ENCODE results near the gene C1orf198. TPM values are rescaled to one million over a fixed set of nuclear protein-coding genes. Genes with fewer than 3 reads are reported as not detected.
"Not testable (repeated sequence)": the region's sequence is repeated elsewhere in the genome, so short reads cannot be mapped to it uniquely, and the experiment has no call there.

Gene C1orf198
- polyA plus RNA-seq, 1 donor, result 81.3 TPM

GRCh38 chr1:230861970-230862595, 6.2 kb downstream of the C1orf198 start:
- DNase-seq, result no peak

DNA sequence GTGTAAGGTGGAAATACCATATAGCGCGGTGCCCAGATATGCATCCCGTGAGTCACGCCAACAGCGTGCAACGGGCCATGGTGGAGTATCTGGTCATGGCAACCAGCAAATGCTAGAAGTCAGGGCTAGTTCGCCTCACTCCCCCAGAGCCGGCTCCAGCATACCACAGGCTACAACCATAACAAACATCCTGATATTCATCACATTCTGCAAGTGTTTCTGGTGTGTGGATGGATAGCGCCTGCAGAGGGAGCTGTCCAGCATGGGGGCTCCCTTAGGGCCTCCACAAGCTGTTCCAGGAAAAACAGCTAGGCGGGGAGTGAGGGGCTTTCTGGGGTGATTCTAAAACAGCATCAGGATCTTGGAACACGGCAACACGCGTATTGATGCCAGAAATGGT, 6.8 kb downstream of the C1orf198 start:
- DNase-seq, result no peak

DNA sequence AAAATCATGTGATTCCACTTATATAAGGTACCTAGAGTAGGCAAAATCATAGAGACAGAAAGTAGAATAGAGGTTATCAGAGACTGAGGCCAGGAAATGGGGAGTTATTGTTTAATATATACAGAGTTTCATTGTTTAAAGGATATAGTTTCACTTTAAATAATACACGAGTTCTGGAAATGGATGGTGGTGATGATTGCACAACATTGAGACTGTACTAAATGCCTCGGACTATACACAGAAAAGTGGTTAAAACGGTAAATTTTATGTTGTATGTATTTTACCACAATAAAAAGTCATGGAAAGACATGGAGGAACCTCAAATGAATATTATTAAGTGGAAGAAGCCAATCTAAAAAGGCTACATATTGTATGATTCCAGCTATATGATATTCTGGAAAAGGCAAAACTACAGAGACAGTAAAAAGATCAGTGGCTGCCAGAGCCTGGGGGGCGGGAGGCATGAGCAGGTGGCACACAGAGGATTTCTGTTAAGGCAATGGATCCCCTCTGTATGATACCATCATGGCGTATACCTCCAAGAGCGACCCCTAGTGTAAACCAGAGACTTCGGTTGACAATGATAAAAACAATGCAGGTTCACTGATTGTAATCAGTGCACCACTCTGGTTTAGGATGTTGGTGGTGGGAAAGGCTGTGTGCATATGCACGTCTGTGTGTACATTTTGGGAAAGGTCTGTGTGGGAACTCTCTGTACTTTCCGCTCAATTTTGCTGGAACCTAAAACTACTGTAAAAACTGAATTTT, 7.5 kb downstream of the C1orf198 start:
- no peak for DNase-seq

GRCh38 chr1:230858918-230859729, 9.2 kb downstream of the C1orf198 start:
- peak; percentile 48 for DNase-seq

GRCh38 chr1:230858236-230858820, 10.0 kb downstream of the C1orf198 start:
- no peak for DNase-seq

DNA sequence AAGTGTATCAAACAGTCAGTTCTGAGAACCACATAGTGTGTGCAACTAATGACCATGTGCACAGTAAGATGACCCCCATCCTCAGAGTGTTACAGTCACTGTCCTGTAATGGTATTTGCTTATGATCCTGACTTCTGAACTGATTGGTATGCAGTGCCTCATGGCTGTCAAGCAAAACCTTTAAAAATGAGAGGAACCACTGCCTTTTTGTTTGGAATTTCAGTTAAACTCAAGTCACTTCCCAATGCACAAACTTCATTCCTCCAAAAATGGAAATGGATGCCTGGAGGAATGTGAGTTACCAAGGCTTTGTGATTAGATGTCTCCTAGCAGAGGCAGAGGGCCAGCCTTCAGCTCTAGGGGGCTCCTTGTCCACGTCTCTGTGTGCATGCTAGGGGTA, 10.5 kb downstream of the C1orf198 start:
- no peak for DNase-seq

DNA sequence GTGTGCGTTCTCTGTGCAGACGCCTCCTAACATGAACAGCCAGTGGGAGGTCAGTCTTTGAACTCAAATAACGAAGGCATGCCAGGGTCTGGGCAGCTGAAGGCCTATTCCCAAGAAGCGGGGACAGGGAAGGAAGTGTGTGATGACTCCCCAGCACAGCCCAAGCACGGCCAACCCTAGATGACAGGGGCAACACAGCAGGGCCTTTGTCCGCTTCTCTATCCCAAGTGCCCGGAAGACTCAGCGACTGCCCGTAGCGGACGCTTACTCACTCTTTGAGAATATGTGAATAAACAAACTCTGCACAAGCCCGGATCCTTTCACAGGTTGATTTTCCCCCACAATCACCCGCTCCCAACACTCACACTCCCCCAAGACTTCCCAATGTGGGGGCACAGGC, 11.2 kb downstream of the C1orf198 start:
- DNase-seq, result no peak

DNA sequence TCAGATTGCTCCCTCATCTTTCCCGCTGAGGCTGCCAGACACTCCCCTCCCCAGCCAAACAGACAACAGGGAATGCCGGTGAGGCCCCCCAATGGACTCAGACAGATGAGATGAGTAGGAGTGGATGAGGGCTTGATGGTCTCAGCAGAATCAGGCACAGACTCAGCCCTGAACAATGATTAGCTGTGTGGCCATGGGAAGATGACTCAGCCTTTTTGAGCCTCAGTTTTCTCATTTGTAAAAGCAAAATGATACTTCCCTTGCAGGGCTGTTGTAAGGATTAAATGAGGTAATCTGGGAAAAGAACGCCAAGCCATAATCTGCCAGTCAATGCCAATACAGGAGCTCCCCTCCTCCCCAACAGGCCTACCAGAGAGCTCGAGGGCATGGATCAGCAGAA, 12.4 kb downstream of the C1orf198 start:
- DNase-seq, result no peak

- no peak for DNase-seq
Observed at GRCh38 chr1:230854423-230854822, 13.9 kb downstream of the C1orf198 start.

- no peak for DNase-seq
Observed at GRCh38 chr1:230853731-230854130, 14.6 kb downstream of the C1orf198 start.

- DNase-seq, result no peak
Observed at GRCh38 chr1:230852959-230853358, 15.4 kb downstream of the C1orf198 start.

DNA sequence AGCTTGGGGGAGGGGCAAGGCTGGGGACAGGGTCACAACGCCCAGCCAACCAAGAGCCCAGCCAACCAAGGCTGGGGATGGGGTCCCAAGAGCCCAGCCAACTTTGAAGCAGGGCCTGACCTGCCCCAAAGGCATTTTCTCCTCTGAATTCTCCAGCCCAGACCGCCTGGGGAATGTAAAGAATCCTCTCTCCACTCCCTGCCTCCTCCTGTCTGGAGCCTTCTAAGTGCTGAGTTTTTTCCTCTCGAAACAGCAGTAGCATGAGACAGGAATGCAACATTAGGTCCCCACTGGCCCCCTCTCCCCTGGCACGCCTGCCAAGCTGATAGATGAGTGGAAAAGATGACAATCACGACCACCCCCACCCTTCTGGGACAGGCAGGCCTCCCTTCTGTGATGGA, 17.0 kb downstream of the C1orf198 start:
- DNase-seq, result no peak

DNA sequence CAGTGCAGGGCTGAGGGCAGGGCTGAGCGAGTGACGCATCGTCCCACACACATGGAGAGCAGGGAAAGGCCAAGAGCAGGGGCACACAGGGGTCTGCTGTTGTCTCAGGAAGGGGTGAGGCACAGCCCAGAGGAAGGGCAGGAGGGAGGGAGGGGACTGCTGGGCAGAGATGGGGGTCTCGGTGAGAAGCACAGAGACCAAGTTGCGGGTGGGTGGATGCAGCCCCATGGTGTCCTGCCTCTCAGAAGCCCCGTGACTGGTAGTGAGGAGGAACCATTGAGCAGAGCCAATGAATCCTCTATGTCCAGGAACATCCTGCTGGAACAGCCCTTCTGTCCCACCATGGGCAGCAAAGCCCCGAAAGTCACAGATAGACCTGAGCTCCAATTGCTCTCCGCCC, 17.8 kb downstream of the C1orf198 start:
- no peak for DNase-seq

DNA sequence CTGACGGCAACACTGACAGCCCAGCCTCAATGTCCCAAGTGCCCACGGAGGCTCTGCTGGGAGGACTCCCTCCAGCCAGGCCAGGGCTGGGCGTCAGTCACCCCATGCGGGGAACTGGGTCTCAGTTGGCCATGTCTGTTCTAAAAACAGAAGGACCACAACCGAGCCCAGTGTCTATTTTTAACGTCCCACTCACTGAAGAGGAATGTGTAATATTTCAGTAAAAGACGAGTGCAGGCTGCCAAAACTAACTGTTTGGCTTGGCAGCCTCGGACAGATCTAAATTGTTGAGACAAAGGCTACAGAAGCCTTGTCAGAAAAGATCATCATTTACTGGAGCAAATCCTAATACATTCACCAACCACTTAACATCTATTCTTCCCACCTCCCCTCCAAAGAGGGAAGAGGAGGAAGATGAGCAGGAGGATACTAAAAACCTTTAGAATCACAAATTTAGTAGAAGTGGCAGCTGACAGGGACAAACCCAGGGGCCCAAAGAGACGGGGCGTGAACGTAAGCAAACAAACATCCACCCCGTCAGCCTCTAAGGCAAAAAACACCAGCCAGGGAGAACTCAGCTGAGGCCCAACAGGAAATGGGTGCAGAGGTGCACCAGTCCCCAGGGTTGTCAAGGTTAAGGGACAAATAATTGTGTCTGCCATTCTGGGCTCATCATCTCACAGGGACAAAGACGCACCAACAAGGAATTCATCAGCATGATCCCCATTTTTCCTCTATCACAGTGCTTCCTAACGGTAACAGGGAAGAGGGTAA, 18.7 kb downstream of the C1orf198 start:
- DNase-seq, result peak; percentile 84

DNA sequence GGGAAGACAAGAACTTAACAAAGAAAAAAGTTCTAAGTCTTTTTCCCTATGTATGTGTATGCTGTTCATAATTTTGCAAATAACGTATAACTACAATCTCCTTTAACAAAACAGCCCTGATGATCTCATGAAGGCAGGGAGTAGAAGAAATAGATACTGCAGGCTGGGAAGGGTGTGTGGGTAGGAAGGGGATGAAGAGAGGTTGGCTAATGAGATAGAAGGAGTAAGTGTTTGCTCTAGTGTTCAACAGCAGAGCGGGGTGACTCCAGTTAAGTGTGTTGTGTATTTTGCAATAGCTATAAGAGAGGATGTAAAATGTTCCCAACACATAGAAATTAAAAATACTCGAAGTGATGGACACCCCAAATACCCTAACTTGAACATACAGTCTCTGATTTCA, 20.1 kb downstream of the C1orf198 start:
- DNase-seq, result no peak

- DNase-seq, result not testable (repeated sequence)
Observed at GRCh38 chr1:230845184-230845583, 23.1 kb downstream of the C1orf198 start.

- DNase-seq, result no peak
Observed at GRCh38 chr1:230844561-230844960, 23.8 kb downstream of the C1orf198 start.

DNA sequence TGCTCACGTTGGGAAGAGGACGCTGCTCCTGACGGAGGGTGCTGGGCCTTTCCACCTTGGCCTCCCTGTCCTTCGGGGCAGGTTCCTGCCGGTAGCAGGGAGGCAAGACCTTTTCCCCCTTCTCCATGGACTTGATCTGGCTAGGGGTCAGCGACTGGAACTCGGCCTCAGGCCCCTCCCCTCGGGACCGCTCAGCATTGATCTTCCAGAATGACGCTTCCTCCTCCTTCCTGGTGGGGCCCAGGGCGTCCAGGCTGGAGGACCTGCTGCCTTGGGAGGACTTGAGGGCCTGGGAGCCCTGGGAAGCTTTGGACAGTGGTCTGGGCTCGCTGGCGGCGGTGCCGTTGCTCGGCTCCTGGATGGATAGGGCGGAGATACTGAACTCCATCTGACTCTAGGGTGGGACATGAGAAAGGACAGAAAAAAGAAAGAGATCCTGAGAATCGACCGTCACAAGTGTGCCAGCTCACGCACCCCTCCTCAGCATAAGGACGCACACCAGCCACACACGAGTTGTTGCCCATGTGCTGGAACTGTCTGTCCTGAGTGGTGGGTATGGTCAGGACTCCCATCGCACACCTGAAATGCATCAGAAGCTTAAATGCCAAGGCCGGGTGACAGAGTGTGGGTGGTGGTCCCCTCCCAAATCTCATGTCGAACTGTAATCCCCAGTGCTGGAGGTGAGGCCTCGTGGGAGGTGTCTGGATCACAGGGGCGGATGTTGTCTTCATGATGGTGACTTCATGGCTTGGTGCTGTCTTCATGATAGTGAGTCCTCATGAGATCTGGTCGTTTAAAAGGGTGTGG, 24.6 kb downstream of the C1orf198 start:
- no peak for DNase-seq

DNA sequence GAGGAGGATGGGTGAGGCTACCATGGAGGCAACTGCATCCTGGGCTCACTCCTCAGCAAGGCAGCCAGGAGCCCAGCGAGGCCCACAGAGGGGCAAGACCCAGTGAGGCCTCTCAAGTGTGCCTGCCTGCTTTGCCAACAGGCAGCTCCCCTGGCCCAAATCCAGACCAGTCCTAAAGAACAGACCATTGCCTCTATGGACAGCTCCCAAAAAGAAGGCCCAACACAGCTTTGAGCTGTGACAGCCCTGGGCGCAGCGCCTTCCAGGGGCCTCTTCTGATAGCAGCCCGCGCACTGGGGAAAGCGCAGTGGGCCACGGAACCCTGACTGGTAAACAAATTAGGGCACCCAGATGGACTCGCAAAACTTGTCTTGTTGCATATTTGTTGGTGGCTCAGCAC, 25.5 kb downstream of the C1orf198 start:
- DNase-seq, result no peak

GRCh38 chr1:230839173-230839572, 29.1 kb downstream of the C1orf198 start:
- DNase-seq, result no peak

DNA sequence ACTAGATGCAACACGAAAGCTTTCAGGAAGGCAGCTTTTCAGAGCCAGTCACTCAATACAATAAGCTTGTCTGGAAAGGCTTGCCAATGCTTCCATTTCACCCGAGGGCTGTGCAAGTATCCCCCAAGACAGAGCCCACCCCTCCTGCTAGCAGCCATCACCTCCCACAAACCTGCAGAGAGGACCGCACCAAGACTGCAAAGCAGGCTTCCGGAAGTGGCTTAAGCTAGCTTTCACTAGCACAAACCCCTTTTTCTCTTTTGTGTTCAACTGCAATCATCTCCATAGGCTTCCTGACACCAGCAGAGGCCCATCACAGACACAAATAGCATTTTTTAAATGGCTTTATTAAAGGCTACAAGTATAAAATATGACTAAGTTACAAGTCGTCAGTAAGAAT, 31.5 kb downstream of the C1orf198 start:
- DNase-seq, result no peak

Measured in left kidney (tissue), 2 donors.